Measurements from ENCODE around the gene ZGLP1. TPM values are rescaled to one million over a fixed set of nuclear protein-coding genes. Genes with fewer than 3 reads are reported as not detected.

Gene ZGLP1
- total RNA-seq, 2 experiments from 2014 or later, result 5.7 to 8.8 TPM

DNA sequence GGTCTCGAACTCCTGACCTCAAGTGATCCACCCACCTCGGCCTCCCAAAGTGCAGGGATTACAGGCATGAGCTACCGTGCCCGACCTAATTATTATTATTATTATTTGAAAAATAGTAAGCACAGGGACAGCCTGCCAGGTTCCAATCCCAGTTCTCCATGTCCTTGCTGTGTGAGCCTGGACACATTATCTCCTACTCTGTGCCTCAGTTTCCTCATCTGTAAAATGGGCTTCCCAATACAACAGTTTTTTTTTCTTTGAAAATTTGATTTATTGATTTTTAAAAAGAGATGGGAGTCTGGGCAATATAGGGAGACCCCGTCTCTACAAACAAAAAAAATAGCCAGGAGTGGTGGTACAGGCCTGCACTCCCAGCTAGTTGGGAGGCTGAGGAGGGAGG lies 3.3 kb downstream of the ZGLP1 start:
- Histone ChIP-seq H4K20me1 (ENCODE audit: insufficient read depth, low read length) (no peaks in the 10 kb centered on the region), H3K27ac (ENCODE audit: low read depth, low read length, poor library complexity, severe bottlenecking) (no peak overlapping the region), H3K4me2 (ENCODE audit: low read length) (no peak overlapping the region), H3K36me3 (ENCODE audit: insufficient read depth, low read length) (peaks cover 19% of the 10 kb centered on the region; the same call in 1 of the 2 replicates), H3K4me1 (ENCODE audit: insufficient read depth, low read length, poor library complexity, severe bottlenecking) (no peaks in the 10 kb centered on the region), H3K9me3 (ENCODE audit: low read length) (no peaks in the 10 kb centered on the region), H3K79me2 (ENCODE audit: insufficient read depth, low read depth, low read length) (no peaks in the 10 kb centered on the region), H2AFZ (ENCODE audit: low read length) (no peak overlapping the region), H3K9me2 (ENCODE audit: insufficient read depth, low read length) (no peaks in the 10 kb centered on the region), H3K4me3 (ENCODE audit: low read depth, low read length, poor library complexity, severe bottlenecking) (no peak overlapping the region)
- CTCF ChIA-PET (ENCODE audit: unreplicated experiment), result no interaction called here
- no peak for DNase-seq (ENCODE audit: low spot score)
- POLR2A ChIA-PET, result no interaction called here
- no TSS peak for BruUV-seq (replicated peaks)
- intact Hi-C loops (cut with micrococcal nuclease; ENCODE audit: unreplicated experiment), result no loop called here
- TF ChIP-seq, protein P1, sequence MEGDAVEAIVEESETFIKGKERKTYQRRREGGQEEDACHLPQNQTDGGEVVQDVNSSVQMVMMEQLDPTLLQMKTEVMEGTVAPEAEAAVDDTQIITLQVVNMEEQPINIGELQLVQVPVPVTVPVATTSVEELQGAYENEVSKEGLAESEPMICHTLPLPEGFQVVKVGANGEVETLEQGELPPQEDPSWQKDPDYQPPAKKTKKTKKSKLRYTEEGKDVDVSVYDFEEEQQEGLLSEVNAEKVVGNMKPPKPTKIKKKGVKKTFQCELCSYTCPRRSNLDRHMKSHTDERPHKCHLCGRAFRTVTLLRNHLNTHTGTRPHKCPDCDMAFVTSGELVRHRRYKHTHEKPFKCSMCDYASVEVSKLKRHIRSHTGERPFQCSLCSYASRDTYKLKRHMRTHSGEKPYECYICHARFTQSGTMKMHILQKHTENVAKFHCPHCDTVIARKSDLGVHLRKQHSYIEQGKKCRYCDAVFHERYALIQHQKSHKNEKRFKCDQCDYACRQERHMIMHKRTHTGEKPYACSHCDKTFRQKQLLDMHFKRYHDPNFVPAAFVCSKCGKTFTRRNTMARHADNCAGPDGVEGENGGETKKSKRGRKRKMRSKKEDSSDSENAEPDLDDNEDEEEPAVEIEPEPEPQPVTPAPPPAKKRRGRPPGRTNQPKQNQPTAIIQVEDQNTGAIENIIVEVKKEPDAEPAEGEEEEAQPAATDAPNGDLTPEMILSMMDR (conservative IDR thresholded peaks at IDR 0.05; ENCODE audit: low read length), result no peak

DNA sequence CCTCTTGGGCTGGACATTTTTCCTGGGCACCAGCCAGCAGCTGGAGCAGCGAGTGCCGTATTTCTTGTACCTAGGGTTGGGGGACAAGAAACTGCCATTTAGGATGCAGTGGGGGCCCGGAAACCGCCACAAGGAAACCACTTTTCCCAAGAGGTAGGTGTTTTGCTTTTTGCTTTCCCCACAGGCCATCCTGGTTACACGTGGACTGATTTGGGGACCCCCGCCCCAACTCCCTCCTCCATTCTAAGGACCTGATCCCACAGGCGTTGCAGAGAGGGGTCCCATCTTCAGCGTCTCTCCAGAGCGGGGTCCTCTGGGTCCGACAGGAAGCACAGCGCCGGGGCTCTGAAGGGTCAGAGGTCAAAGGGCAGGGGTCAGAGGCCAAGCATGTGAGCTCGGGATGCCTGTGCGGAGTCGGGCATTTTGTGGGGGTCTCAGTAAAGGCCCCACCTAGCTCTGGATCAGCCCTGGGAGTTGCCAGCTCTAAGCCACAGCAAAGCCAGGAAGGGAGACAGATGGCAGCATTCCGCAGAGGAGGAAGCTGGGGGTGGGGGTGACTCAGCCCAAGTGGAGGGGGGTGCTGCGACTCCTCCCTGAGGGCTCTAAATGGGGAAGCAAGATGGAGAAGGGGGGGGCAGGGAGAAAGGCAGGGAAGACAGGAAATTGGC lies 4.3 kb downstream of the ZGLP1 start:
- H3K4me1 ChIP-seq (ENCODE audit: insufficient read depth, low read length, poor library complexity, severe bottlenecking), result no peaks in the 10 kb centered on the region
- H4K20me1 ChIP-seq (ENCODE audit: insufficient read depth, low read length), result no peaks in the 10 kb centered on the region
- H3K4me3 ChIP-seq (ENCODE audit: low read depth, low read length, poor library complexity, severe bottlenecking), result no peak overlapping the region
- no peaks in the 10 kb centered on the region for H3K9me2 ChIP-seq (ENCODE audit: insufficient read depth, low read length)
- H3K79me2 ChIP-seq (ENCODE audit: insufficient read depth, low read depth, low read length), result no peaks in the 10 kb centered on the region
- no TSS peak for BruUV-seq (replicated peaks)
- TF ChIP-seq, protein P1 (conservative IDR thresholded peaks at IDR 0.05; ENCODE audit: low read length), result no peak
- TF ChIP-seq EZH2phosphoT487 (IDR thresholded peaks at IDR 0.05; ENCODE audit: borderline replicate concordance, low read depth, low read length), result no peak
- H3K9me3 ChIP-seq (ENCODE audit: low read length), result no peaks in the 10 kb centered on the region
- DNase-seq (ENCODE audit: low spot score), result no peak
- ChIA-PET CTCF (ENCODE audit: unreplicated experiment) (interaction anchor here (0.6 kb wide), 1 partner anchor 34 kb away, joined by 6 read pairs; no protein-coding TSS in a partner anchor), POLR2A (interaction anchor here (0.6 kb wide), 1 partner anchor 36 kb away, joined by 5 read pairs; no protein-coding TSS in a partner anchor)
- intact Hi-C loops (cut with micrococcal nuclease; ENCODE audit: unreplicated experiment), result no loop called here
- no peak overlapping the region for H2AFZ ChIP-seq (ENCODE audit: low read length)
- no peak overlapping the region for H3K27ac ChIP-seq (ENCODE audit: low read depth, low read length, poor library complexity, severe bottlenecking)
- no peak overlapping the region for H3K4me2 ChIP-seq (ENCODE audit: low read length)
- H3K36me3 ChIP-seq (ENCODE audit: insufficient read depth, low read length), result peaks cover 13% of the 10 kb centered on the region; the same call in 1 of the 2 replicates

Data from OCI-LY7 (cell line).